Fibroblast of peridontal ligament (primary cell): ENCODE results near the gene PRKN.
"Not testable (repeated sequence)": the region's sequence is repeated elsewhere in the genome, so short reads cannot be mapped to it uniquely, and the experiment has no call there.

Experiments used
- DNase-seq: peaks from one replicate; pipeline ENCODE4 v3.0.0-alpha.2; 2010; ENCODE audit errors: extremely low read depth

The PRKN gene

DNA sequence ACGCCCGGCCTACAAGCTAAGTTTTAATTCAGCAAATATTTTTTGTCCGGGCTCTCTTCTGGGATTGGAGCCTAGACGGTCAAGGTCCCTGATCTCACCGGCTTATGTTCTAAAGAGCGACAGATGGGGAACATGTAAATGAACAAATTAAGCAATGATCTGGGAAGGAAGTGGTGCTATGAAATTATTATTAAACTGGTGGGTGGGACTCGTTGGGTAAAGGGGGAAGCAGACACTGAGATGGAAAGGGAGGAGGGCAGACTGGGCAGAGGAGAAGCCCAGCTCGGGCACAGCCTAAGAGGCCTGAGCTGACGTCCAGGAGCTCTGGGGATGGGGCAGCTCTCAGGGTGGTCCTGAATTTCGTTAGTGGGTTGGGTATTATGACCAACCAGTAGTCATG lies 1371.9 kb downstream of the PRKN start:
- no peak for DNase-seq

DNA sequence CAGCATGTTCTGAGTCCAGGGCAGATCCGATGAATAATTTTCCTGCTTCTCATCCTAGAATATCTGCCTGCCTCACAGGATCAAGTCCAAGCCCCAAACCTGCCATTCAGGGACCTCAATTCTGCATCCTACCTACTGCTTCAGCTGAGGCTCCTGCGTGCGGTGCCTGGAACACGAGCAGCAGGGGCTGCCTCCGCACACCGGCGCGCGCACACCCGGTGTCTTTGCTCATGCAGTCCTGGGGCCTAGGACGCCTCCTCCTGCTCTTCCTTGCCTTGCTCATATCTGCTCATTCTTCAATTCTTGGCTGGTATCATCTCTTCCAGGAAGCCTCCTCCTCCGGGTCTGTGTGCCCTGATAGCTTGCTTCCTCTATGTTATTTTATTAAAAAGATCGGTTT lies 1372.6 kb downstream of the PRKN start:
- DNase-seq = no peak

DNA sequence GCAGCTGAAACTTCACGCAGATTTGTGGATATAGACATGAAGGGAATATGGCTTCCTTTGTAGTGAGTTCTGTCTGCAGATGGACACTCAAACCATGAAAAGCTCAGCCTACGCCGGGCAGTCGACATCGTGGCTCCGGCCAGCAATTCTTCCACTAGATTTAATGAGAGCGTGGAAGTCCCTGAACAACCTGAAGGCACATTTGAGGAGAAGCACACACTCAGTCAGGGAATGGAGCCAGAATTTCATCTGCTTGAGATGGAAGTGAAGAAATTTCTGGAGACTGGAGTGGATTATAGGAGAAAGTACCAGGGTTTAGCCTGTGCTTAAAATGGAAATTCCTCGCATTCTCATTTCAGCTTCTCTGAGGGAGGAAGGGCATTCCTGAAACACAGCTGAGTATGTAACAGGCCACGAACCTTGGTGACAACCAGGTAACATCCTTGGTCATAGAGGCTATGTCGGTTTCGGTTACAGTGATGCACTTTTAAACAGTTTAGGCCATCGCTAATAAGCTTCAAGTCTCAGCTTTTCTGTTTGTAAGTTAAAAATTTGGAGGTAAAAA lies 1373.2 kb downstream of the PRKN start:
- DNase-seq = no peak

DNA sequence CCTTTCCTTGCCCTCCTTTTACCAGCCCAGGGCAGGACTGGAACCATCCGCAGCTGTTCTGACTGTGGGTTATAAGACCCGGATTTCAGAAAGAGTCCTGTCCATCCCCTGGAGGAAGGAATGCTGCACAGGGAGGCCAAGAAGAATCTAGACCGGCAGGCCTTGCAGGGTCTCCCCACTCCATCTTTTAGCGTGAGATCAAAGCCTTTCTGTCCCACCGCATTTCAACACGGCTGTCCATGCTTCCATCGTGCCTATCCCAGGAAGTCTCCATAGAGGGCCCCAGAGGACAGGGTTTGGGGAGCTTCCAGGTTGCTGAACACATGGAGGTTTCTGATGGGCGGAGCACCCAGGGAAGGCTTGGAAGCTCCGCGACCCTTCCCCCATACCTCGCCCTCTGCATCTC lies 1374.4 kb downstream of the PRKN start:
- no peak for DNase-seq

DNA sequence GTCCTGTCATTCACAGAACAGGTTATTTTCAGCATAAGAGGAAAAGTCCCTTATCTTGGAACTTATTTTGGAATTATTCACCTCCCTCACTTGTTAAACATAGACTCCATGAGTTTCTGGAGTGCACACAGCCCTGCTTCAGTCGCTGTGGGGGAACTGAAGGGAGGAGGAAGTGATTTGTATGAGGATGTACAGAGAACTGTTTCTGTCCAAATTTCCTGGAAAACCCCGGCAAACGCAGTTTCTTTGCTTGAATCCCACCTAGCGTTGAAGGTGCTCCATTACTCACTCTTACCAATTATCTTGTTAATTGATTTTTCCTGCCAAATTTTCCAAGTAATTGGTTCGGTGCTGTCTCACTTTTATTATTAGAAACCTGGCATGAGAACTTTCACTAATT lies 1375.7 kb downstream of the PRKN start:
- no peak for DNase-seq

DNA sequence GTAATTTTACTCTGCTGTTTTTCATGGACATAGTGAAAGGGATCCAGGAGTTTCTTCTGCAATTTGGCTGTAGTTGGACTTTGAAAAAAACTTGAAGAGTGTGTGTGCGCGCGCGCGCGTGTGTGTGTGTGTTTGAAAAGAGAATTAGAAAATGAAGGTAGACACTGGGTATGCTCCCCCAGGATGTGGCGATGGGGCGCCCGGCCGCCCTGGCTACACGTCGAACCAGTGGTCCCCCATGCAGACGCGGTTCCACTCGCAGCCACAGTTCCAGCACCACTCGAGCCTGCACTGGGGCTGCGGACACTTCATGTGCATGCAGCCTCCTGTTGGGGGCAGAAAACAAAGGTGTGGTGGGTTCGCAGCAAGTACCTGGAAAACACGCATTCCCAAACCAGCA lies 1377.7 kb downstream of the PRKN start:
- no peak for DNase-seq

DNA sequence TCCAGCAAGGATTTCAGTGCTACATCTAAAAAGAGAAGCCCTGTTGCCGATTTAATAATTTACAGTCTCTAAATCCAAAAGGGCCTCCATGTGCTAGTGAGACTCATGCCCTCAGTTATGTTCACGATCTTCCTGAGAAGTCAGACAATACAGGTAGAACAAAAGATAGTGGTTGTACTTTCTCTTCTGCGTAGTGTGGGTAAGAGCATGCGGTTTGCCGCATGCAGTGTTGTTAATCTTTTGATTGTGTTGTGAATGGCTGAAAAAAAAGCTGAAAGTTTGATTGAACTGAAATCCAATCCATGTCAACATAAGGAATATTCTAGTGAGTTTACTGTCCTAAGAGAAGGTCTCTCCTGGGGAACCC lies 1379.0 kb downstream of the PRKN start:
- no peak for DNase-seq

DNA sequence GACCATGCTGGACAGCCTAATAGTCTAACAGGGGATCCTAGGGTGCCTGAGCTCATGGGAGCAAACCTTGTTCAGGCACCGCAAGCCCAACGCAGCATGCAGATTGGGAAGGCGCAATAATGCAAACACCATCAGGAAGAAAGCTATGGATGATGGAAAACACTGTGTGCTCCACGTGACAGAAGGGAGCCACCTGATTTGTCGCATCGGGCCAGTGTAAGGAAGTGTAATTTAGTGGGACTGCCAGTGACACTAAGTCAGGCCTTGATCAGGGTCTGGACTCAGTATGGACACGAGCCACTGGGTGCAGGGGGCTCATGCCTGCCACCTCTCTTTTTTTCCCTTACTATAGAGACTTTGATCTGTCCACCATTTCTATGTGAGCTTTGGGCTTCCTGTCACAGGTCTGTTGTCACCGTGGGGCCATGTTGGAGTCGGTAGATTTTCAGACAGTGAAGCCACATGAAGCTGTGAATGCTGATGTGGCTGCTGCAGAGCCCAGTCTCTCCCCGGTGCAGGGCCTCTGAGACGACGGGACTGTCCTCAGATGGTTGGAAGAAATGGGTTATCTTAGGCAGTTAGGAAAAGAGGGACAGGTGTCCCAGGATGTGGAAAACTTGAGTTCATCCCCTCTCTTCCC lies 1379.5 kb downstream of the PRKN start:
- no peak for DNase-seq

DNA sequence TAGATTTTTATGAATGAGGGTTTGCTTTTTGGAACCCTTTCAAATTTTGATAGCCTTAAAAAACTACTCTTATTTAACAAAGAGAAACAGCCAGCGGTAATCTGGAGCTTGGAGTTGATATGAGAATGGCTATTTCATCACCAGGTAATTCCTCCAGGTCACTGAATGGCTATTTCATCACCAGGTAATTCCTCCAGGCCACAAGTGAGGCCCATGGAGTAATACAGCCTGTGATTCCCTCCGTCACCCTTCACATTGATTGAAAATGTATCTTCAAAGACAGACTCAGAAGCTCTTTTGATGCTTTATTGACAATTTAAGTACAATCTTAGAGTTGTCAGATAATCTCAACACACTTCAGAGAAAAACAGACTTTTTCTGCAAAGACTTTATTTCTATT lies 1380.4 kb downstream of the PRKN start:
- no peak for DNase-seq

DNA sequence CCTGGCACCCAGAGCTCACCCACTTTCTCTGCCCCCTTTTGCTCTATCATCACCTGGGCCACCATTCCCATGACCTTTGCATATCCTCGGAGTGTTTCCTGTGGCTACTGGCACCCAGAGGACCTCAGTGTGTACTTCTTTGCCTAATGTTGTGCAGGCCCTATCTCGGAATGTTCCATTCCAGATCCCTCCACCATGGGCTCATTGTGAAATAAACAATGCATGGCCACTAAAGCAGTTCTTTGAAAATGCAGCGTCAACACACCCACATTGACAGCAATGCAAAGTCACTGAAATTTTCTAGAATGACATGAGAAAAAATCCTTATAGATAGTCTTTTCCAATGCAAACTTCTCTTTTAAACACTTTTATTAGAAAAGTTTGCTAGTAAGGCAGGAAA lies 1380.8 kb downstream of the PRKN start:
- DNase-seq = no peak

DNA sequence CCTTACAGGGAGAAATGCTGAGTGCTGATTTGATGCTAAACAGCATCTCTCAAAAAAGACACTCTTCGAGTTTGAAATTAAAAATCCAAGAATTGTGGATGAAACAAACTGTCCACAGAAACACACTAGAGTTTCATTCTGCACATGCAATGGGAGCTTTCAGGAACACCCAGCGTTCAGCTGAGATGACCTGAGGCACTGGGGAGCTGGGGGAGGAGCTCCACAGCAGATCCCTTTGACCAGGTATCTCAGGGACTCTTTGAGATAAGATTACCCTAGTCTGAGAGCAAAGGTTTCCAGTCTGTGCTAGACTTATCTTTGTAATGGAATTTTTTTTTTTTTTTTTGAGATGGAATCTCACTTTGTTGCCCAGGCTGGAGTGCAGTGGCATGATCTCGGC lies 1382.9 kb downstream of the PRKN start:
- no peak for DNase-seq

DNA sequence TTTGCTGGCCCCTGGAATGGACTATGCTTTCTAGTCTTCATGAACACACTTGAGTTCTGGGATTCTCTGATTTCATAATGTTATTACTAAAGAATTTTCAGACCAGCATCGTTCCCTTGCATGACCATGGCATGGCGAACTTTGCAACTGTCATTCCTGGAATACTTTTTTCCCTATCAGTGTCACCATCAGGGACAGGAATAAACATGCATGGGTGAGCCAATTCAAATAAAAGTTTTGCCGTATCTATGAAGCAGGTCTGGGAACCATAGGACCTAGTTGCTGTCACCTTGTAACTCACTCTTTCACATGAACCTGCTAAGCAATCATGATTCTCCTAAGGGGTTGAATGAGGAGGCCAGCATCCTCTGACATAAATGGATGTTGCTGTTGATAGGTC lies 1385.5 kb downstream of the PRKN start:
- no peak for DNase-seq

DNA sequence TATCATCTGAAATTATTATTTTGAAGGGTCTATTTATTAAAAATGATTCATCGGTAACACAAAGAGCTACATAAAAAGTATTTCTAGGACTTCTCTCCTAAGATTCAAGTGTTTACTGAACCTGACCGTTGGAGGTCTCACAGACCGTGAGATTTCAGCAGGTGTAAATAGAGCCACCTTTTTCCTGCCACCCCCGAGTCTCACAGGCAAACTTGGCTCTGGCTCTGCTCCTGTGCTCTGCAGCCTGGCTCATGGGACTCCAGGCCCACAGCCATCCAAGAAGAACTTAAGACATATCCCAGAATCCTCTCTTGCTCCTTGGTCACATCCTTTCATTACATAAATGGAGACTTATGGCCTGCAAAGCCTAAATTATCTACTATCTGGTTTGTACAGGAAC lies 1385.9 kb downstream of the PRKN start:
- DNase-seq = no peak

DNA sequence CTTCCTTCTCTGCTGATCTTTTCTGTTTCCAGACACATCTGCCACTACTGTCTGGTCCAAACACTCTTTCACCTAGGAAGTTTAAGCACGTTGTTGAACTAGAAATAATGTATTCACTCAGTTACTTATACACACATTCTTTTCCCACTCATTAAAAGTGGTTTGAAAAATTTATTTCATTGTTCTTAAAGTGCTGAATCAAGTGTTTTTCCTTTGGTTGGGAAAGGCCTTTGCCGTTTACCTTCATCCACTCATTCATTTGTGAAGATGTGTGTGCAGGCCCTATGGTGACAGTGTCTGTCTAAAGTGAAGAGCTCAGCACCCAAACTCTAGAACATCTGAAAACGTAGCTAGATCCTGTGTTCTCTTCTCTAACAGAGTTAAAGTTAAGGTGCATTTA lies 1389.6 kb downstream of the PRKN start:
- DNase-seq = no peak

DNA sequence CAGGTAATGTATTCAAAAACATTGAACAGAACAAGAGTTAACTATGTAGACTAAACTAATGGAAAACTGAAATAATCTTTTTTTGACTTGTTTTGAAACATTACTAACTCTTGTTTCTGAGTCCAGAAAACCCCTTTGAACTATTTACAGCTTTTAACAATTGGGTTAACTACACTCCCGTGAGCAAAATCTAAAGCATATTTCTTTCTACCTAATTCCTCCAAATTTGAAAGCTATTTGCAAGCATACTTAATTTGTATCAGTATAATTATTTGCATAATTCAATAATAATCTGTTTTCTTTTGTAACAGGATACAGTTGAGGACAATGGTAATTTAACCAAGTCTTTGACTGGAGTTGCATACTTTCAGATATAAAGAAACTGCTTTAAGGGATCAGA lies 1391.1 kb downstream of the PRKN start:
- no peak for DNase-seq

DNA sequence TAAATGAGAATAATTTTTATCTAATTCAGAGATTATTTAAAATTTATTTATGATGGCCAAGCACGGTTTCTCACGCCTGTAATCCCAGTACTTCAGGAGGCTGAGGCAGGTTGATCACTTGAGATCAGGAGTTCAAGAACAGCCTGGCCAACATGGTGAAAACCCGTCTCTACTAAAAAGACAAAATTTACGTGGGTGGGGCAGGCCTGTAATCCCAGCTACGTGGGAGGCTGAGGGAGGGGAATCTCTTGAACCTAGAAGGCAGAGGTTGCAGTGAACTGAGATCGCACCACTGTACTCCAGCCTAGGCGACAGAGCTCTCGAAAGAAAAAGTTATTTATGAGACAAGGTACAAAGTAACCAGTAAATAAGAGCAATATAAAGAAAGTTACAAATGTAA lies 1394.2 kb downstream of the PRKN start:
- DNase-seq = no peak

DNA sequence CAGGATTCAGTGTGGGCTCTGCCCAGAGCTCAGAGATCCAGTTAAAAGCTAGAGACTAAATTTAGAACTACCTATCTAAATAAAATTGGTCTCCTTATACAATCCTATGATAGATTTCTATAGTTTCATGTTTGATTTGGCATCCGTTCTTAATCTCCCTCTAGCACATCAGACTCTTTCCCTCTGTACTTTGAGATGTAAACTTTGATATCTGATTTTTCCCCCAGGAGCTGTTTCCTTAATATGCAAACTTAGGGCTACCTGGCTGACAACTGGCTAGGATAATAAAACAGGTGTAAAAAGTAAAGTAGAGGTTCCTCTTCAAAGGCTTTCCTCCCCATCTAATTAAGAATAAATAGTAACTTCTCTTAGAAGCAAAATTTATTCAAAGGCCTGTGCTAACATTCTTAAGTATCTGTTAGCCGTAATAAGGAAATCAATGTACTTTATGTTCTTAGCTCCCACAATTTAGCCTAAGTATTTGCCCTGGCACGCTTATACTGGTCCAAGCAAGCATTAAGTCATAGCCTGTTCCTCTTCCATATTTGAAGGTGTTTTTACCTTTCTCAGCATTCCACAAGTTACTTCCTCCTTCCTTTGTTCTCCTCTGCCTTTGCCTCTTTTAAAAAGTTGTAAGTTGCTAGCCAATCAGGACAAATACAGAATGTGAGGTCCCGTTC lies 1396.0 kb downstream of the PRKN start:
- DNase-seq = not testable (repeated sequence)

DNA sequence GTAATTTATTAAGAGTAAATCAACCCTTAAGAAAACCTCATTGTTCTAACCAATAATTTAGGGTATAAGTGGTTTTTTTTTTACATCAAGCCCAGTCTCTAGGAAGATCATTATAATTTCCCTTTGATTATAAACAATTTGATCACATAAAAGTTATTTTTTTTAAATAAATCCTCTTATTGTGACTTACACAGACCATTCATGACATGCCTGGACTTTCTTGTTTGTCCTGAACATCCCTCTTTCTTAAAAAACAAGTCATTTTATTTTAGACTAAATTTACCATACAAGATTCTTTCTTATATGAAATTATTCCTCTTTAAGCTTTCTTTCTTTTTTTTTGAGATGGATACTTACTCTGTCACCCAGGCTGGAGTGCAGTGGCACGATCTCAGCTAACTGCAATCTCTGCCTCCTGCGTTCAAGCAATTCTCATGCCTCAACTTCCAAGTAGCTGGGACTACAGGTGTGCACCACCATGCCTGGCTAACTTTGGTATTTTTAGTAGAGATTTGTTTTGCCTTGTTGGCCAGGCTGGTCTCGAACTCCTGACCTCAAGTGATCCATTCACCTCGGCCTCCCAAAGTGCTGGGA lies 1400.1 kb downstream of the PRKN start:
- no peak for DNase-seq

DNA sequence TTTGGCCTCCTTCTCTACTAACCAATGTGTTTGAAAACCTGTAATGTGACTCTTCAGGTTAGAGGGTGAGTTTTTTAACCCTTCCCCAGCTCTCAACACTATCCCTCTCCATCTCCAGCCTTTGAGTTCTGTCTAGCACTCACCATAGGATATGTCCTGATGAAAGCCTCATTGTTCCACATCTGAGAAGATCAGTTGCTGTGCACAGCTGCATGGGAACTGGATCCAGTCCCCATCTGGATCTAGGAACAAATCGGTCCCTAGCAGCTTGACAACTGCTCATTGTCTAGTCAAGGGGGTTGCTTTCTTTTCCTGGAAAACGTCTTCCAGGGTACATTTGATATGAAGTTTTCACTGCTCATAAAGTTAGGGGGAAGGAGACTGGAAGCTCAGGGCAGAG lies 1408.3 kb downstream of the PRKN start:
- no peak for DNase-seq

DNA sequence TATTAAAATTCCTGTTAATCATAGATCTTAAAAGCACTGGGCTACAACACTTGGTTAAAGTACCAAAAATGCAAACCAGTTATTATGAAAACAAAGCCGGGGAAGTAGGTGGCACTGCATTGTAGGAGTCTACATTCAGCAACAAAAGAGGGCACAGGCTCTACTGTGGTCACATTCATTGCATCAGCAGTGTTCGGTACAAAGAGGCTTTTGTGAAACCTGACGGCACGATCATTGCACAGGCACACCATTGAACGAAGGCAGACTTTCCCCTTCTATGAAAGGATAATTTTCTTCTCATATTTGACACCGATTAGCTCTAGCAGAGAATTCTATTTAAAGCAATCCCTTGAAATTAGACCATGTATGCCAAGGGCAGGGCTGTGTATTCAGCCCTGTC lies 1409.1 kb downstream of the PRKN start:
- DNase-seq = no peak

DNA sequence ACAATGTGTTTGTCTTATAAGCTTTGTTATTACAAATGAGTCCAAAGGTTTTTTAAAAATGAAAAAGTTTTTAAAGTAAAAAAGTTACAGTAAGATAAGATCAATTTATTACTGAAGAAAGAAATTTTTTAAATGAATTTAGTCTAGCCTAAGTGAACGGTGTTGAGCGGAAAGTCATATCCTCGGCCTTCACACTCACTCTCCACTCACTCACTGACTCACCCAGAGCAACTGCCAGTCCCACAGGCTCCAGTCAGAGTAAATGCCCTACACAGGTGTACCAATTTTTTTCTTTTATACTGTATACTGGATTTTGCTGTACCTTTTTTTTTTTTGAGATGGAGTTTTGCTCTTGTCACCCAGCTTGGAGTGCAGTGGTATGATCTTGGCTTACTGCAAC lies 1411.0 kb downstream of the PRKN start:
- DNase-seq = no peak

DNA sequence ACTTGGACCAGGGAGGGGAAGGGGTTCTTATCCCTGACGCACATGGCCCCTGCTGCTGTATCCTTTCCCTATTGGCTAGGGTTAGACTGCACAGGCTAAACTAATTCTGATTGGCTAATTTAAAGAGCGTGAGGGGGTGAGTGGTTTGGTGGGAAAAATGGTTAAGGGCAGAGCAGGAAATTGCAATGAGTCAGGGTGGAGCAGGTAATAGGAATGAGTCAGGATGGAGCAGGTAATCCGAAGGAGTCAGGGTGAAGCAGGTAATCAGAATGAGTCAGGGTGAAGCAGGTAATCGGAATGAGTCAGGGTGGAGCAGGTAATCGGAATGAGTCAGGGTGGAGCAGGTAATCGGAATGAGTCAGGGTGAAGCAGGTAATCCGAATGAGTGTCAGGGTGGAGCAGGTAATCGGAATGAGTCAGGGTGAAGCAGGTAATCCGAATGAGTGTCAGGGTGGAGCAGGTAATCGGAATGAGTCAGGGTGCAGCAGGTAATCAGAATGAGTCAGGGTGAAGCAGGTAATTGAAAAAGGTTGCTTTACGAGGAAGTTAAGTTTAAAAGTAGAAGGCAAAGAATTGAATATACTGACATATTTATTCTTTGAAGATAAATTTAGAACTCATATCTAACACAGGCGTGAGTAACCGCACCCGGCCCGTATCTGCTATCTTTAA lies 1412.2 kb downstream of the PRKN start:
- DNase-seq = not testable (repeated sequence)
